ENCODE data around the gene ITM2C. TPM values are rescaled to one million over a fixed set of nuclear protein-coding genes. Genes with fewer than 3 reads are reported as not detected.

ITM2C gene
- total and polyA plus RNA-seq, 9 of the 15 experiments (the other 6 are each of a cell fraction or from before 2014, with no cell fraction given) = 0.49 to 58.8 (median 21.5) TPM

DNA sequence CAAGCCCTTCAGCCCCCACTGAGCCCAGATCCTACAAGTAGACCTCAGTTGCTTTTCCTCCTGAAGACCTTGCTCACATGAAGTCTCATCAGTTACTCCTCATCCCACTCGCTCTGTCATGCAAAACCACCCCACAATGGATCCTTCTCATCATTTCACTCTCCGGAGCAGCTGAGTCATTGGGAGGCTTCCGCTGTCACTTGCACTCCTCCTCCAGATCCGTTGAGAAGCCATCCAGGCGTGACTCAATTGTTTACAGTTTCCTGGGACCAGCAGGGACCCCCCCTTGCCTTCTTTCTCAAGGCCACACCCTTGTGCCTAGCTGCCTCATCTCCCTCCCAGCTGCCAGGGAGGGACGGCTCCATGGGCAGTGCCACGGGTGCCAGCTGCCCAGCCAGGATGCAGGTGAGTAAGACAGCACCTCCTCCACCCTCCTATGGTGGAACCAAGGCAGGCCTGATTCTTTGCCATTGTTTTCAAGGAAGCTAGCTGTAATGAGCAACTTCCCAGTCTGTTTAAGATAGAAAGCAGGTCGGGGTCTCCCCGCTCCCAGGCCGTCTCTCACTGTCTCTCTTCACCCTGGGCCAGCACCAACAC is 44.0 kb downstream of the ITM2C start (continued):
- TF ChIP-seq, protein P1, sequence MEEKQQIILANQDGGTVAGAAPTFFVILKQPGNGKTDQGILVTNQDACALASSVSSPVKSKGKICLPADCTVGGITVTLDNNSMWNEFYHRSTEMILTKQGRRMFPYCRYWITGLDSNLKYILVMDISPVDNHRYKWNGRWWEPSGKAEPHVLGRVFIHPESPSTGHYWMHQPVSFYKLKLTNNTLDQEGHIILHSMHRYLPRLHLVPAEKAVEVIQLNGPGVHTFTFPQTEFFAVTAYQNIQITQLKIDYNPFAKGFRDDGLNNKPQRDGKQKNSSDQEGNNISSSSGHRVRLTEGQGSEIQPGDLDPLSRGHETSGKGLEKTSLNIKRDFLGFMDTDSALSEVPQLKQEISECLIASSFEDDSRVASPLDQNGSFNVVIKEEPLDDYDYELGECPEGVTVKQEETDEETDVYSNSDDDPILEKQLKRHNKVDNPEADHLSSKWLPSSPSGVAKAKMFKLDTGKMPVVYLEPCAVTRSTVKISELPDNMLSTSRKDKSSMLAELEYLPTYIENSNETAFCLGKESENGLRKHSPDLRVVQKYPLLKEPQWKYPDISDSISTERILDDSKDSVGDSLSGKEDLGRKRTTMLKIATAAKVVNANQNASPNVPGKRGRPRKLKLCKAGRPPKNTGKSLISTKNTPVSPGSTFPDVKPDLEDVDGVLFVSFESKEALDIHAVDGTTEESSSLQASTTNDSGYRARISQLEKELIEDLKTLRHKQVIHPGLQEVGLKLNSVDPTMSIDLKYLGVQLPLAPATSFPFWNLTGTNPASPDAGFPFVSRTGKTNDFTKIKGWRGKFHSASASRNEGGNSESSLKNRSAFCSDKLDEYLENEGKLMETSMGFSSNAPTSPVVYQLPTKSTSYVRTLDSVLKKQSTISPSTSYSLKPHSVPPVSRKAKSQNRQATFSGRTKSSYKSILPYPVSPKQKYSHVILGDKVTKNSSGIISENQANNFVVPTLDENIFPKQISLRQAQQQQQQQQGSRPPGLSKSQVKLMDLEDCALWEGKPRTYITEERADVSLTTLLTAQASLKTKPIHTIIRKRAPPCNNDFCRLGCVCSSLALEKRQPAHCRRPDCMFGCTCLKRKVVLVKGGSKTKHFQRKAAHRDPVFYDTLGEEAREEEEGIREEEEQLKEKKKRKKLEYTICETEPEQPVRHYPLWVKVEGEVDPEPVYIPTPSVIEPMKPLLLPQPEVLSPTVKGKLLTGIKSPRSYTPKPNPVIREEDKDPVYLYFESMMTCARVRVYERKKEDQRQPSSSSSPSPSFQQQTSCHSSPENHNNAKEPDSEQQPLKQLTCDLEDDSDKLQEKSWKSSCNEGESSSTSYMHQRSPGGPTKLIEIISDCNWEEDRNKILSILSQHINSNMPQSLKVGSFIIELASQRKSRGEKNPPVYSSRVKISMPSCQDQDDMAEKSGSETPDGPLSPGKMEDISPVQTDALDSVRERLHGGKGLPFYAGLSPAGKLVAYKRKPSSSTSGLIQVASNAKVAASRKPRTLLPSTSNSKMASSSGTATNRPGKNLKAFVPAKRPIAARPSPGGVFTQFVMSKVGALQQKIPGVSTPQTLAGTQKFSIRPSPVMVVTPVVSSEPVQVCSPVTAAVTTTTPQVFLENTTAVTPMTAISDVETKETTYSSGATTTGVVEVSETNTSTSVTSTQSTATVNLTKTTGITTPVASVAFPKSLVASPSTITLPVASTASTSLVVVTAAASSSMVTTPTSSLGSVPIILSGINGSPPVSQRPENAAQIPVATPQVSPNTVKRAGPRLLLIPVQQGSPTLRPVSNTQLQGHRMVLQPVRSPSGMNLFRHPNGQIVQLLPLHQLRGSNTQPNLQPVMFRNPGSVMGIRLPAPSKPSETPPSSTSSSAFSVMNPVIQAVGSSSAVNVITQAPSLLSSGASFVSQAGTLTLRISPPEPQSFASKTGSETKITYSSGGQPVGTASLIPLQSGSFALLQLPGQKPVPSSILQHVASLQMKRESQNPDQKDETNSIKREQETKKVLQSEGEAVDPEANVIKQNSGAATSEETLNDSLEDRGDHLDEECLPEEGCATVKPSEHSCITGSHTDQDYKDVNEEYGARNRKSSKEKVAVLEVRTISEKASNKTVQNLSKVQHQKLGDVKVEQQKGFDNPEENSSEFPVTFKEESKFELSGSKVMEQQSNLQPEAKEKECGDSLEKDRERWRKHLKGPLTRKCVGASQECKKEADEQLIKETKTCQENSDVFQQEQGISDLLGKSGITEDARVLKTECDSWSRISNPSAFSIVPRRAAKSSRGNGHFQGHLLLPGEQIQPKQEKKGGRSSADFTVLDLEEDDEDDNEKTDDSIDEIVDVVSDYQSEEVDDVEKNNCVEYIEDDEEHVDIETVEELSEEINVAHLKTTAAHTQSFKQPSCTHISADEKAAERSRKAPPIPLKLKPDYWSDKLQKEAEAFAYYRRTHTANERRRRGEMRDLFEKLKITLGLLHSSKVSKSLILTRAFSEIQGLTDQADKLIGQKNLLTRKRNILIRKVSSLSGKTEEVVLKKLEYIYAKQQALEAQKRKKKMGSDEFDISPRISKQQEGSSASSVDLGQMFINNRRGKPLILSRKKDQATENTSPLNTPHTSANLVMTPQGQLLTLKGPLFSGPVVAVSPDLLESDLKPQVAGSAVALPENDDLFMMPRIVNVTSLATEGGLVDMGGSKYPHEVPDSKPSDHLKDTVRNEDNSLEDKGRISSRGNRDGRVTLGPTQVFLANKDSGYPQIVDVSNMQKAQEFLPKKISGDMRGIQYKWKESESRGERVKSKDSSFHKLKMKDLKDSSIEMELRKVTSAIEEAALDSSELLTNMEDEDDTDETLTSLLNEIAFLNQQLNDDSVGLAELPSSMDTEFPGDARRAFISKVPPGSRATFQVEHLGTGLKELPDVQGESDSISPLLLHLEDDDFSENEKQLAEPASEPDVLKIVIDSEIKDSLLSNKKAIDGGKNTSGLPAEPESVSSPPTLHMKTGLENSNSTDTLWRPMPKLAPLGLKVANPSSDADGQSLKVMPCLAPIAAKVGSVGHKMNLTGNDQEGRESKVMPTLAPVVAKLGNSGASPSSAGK (IDR thresholded peaks at IDR 0.05) = no peak; the same call in 1 of the 2 replicates
- TF ChIP-seq LCOR (CRISPR knock-in tag; IDR thresholded peaks at IDR 0.05) (no peak), BRF1 (IDR thresholded peaks at IDR 0.05; ENCODE audit: borderline replicate concordance, extremely low read depth, insufficient read length) (no peak), CXXC5 (CRISPR knock-in tag; IDR thresholded peaks at IDR 0.05) (0 out of 2 replicates have a peak, but pooled peaks have one; percentile 32), NFE2 (IDR thresholded peaks at IDR 0.05; ENCODE audit: low read depth) (peak; percentile 94), CBFA2T2 (conservative IDR thresholded peaks at IDR 0.05) (peak; percentile 29; the same call in 1 of the 2 replicates), EWSR1 (IDR thresholded peaks at IDR 0.05; ENCODE audit: borderline replicate concordance, low read depth, partially characterized antibody) (no peak), ZBED1 (IDR thresholded peaks at IDR 0.05) (no peak), NBN (IDR thresholded peaks at IDR 0.05; ENCODE audit: low read depth) (peak; percentile 55; the same call in 1 of the 2 replicates)
- TF ChIP-seq, protein P2, sequence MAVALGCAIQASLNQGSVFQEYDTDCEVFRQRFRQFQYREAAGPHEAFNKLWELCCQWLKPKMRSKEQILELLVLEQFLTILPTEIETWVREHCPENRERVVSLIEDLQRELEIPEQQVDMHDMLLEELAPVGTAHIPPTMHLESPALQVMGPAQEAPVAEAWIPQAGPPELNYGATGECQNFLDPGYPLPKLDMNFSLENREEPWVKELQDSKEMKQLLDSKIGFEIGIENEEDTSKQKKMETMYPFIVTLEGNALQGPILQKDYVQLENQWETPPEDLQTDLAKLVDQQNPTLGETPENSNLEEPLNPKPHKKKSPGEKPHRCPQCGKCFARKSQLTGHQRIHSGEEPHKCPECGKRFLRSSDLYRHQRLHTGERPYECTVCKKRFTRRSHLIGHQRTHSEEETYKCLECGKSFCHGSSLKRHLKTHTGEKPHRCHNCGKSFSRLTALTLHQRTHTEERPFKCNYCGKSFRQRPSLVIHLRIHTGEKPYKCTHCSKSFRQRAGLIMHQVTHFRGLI (CRISPR knock-in tag; IDR thresholded peaks at IDR 0.05) = no peak
- TF ChIP-seq, protein P3, sequence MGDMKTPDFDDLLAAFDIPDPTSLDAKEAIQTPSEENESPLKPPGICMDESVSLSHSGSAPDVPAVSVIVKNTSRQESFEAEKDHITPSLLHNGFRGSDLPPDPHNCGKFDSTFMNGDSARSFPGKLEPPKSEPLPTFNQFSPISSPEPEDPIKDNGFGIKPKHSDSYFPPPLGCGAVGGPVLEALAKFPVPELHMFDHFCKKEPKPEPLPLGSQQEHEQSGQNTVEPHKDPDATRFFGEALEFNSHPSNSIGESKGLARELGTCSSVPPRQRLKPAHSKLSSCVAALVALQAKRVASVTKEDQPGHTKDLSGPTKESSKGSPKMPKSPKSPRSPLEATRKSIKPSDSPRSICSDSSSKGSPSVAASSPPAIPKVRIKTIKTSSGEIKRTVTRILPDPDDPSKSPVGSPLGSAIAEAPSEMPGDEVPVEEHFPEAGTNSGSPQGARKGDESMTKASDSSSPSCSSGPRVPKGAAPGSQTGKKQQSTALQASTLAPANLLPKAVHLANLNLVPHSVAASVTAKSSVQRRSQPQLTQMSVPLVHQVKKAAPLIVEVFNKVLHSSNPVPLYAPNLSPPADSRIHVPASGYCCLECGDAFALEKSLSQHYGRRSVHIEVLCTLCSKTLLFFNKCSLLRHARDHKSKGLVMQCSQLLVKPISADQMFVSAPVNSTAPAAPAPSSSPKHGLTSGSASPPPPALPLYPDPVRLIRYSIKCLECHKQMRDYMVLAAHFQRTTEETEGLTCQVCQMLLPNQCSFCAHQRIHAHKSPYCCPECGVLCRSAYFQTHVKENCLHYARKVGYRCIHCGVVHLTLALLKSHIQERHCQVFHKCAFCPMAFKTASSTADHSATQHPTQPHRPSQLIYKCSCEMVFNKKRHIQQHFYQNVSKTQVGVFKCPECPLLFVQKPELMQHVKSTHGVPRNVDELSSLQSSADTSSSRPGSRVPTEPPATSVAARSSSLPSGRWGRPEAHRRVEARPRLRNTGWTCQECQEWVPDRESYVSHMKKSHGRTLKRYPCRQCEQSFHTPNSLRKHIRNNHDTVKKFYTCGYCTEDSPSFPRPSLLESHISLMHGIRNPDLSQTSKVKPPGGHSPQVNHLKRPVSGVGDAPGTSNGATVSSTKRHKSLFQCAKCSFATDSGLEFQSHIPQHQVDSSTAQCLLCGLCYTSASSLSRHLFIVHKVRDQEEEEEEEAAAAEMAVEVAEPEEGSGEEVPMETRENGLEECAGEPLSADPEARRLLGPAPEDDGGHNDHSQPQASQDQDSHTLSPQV (IDR thresholded peaks at IDR 0.05) = peak; percentile 79
